Measurements from ENCODE around the gene RAB11FIP5.

RAB11FIP5 gene

GRCh38 chr2:73083886-73084800, 28.6 kb downstream of the RAB11FIP5 start:
- Mint-ChIP-seq H3K4me3 (no peak overlapping the region), H3K4me1 (ENCODE audit: low read depth) (no peaks in the 10 kb centered on the region), H3K27me3 (no peaks in the 10 kb centered on the region), H3K9me3 (no peaks in the 10 kb centered on the region), H3K27ac (no peak overlapping the region), H3K36me3 (ENCODE audit: low read depth) (no peaks in the 10 kb centered on the region)

- Mint-ChIP-seq H3K9me3 (no peaks in the 10 kb centered on the region), H3K36me3 (ENCODE audit: low read depth) (no peaks in the 10 kb centered on the region), H3K4me1 (ENCODE audit: low read depth) (no peaks in the 10 kb centered on the region), H3K27ac (no peak overlapping the region), H3K27me3 (no peaks in the 10 kb centered on the region), H3K4me3 (no peak overlapping the region)
Observed at GRCh38 chr2:73082523-73083410, 30.0 kb downstream of the RAB11FIP5 start.

- Mint-ChIP-seq H3K9me3 (no peaks in the 10 kb centered on the region), H3K4me3 (no peak overlapping the region), H3K4me1 (ENCODE audit: low read depth) (no peaks in the 10 kb centered on the region), H3K27ac (no peak overlapping the region), H3K36me3 (ENCODE audit: low read depth) (no peaks in the 10 kb centered on the region), H3K27me3 (no peaks in the 10 kb centered on the region)
Observed at GRCh38 chr2:73081181-73081671, 31.5 kb downstream of the RAB11FIP5 start.

- Mint-ChIP-seq H3K36me3 (ENCODE audit: low read depth) (no peaks in the 10 kb centered on the region), H3K4me1 (ENCODE audit: low read depth) (no peaks in the 10 kb centered on the region), H3K27ac (no peak overlapping the region), H3K4me3 (no peak overlapping the region), H3K27me3 (no peaks in the 10 kb centered on the region), H3K9me3 (no peaks in the 10 kb centered on the region)
Observed at GRCh38 chr2:73080321-73081131, 32.2 kb downstream of the RAB11FIP5 start.

- no peaks in the 10 kb centered on the region for H3K27me3 Mint-ChIP-seq
- H3K9me3 Mint-ChIP-seq, result no peaks in the 10 kb centered on the region
- H3K27ac Mint-ChIP-seq, result no peak overlapping the region
- H3K36me3 Mint-ChIP-seq (ENCODE audit: low read depth), result no peaks in the 10 kb centered on the region
- H3K4me1 Mint-ChIP-seq (ENCODE audit: low read depth), result no peaks in the 10 kb centered on the region
- no peak overlapping the region for H3K4me3 Mint-ChIP-seq
Observed at GRCh38 chr2:73079636-73080035, 33.1 kb downstream of the RAB11FIP5 start.

GRCh38 chr2:73078457-73079411, 34.0 kb downstream of the RAB11FIP5 start:
- H3K36me3 Mint-ChIP-seq (ENCODE audit: low read depth), result no peaks in the 10 kb centered on the region
- H3K27ac Mint-ChIP-seq, result no peak overlapping the region
- no peaks in the 10 kb centered on the region for H3K4me1 Mint-ChIP-seq (ENCODE audit: low read depth)
- no peak overlapping the region for H3K4me3 Mint-ChIP-seq
- H3K27me3 Mint-ChIP-seq, result no peaks in the 10 kb centered on the region
- H3K9me3 Mint-ChIP-seq, result no peaks in the 10 kb centered on the region

GRCh38 chr2:73077424-73077795, 35.3 kb downstream of the RAB11FIP5 start:
- Mint-ChIP-seq H3K36me3 (ENCODE audit: low read depth) (no peaks in the 10 kb centered on the region), H3K4me1 (ENCODE audit: low read depth) (no peaks in the 10 kb centered on the region), H3K27me3 (no peaks in the 10 kb centered on the region), H3K27ac (no peak overlapping the region), H3K9me3 (no peaks in the 10 kb centered on the region), H3K4me3 (no peak overlapping the region)

- Mint-ChIP-seq H3K4me1 (ENCODE audit: low read depth) (peaks cover 5% of the 10 kb centered on the region), H3K4me3 (no peak overlapping the region), H3K27ac (no peak overlapping the region), H3K36me3 (ENCODE audit: low read depth) (no peaks in the 10 kb centered on the region), H3K27me3 (no peaks in the 10 kb centered on the region), H3K9me3 (no peaks in the 10 kb centered on the region)
Observed at GRCh38 chr2:73076701-73077423, 35.9 kb downstream of the RAB11FIP5 start.

- Mint-ChIP-seq H3K4me3 (no peak overlapping the region), H3K27ac (no peak overlapping the region), H3K27me3 (no peaks in the 10 kb centered on the region), H3K9me3 (no peaks in the 10 kb centered on the region), H3K36me3 (ENCODE audit: low read depth) (no peaks in the 10 kb centered on the region), H3K4me1 (ENCODE audit: low read depth) (peaks cover 9% of the 10 kb centered on the region)
Observed at GRCh38 chr2:73075477-73076373, 37.0 kb downstream of the RAB11FIP5 start.

- Mint-ChIP-seq H3K36me3 (ENCODE audit: low read depth) (no peaks in the 10 kb centered on the region), H3K4me3 (no peak overlapping the region), H3K9me3 (no peaks in the 10 kb centered on the region), H3K4me1 (ENCODE audit: low read depth) (peaks cover 20% of the 10 kb centered on the region), H3K27me3 (no peaks in the 10 kb centered on the region), H3K27ac (no peak overlapping the region)
Observed at GRCh38 chr2:73074110-73075069, 38.4 kb downstream of the RAB11FIP5 start.

- Mint-ChIP-seq H3K9me3 (no peaks in the 10 kb centered on the region), H3K27ac (peak overlapping the region; percentile 92), H3K4me3 (peak overlapping the region; percentile 85), H3K4me1 (ENCODE audit: low read depth) (peaks cover 31% of the 10 kb centered on the region), H3K36me3 (ENCODE audit: low read depth) (no peaks in the 10 kb centered on the region), H3K27me3 (no peaks in the 10 kb centered on the region)
Observed at GRCh38 chr2:73072416-73072815, 40.3 kb downstream of the RAB11FIP5 start.

- Mint-ChIP-seq H3K27me3 (no peaks in the 10 kb centered on the region), H3K36me3 (ENCODE audit: low read depth) (peaks cover 3% of the 10 kb centered on the region), H3K9me3 (no peaks in the 10 kb centered on the region), H3K4me1 (ENCODE audit: low read depth) (peaks cover 33% of the 10 kb centered on the region), H3K27ac (peak overlapping the region; percentile 92), H3K4me3 (peak overlapping the region; percentile 85)
Observed at GRCh38 chr2:73072129-73072395, 40.7 kb downstream of the RAB11FIP5 start.

All from stimulated activated naive CD8-positive, alpha-beta T cell treated with anti-CD3 and anti-CD28 coated beads, Interleukin-15, Interleukin-2, amounts not matched to agents 100 ng/mL and 50 ng/mL, for 24 hours (primary cell).